NCI-H524 treated with DMSO at 0.1 percent for 48 hours (cell line): ENCODE measurements around the gene CCHCR1.
"Not testable (repeated sequence)": the region's sequence is repeated elsewhere in the genome, so short reads cannot be mapped to it uniquely, and the experiment has no call there.

Source experiments
- DNase-seq: peaks from one replicate; lab custom pipeline; 2025; lab: John Stamatoyannopoulos, UW

Gene CCHCR1

GRCh38 chr6:31157513-31158139, at the start of gene CCHCR1:
CCHCR1 (minus strand) TSS chr6:31157802; CDS start chr6:31157600, 202 bp downstream.
- no peak for DNase-seq

- DNase-seq: no peak
These were observed 48.0 kb upstream of the CCHCR1 start for GRCh38 chr6:31205638-31206037.

- DNase-seq: no peak
These were observed 47.1 kb upstream of the CCHCR1 start for GRCh38 chr6:31204751-31205145.

GRCh38 chr6:31203345-31203979, 45.9 kb upstream of the CCHCR1 start:
- no peak for DNase-seq

GRCh38 chr6:31202259-31203166, 44.9 kb upstream of the CCHCR1 start:
- no peak for DNase-seq

GRCh38 chr6:31199105-31199452, 41.5 kb upstream of the CCHCR1 start:
- DNase-seq: not testable (repeated sequence)

- DNase-seq: no peak
These were observed 40.1 kb upstream of the CCHCR1 start for GRCh38 chr6:31197559-31198305.

GRCh38 chr6:31196251-31197022, 38.8 kb upstream of the CCHCR1 start:
- DNase-seq: not testable (repeated sequence)

- DNase-seq: not testable (repeated sequence)
These were observed 37.8 kb upstream of the CCHCR1 start for GRCh38 chr6:31195308-31195979.

GRCh38 chr6:31194061-31194834, 36.6 kb upstream of the CCHCR1 start:
- DNase-seq: no peak

GRCh38 chr6:31193206-31193605, 35.6 kb upstream of the CCHCR1 start:
- no peak for DNase-seq

- DNase-seq: not testable (repeated sequence)
These were observed 35.0 kb upstream of the CCHCR1 start for GRCh38 chr6:31192431-31193105.

- DNase-seq: no peak
These were observed 32.9 kb upstream of the CCHCR1 start for GRCh38 chr6:31190488-31190887.

- not testable (repeated sequence) for DNase-seq
These were observed 31.6 kb upstream of the CCHCR1 start for GRCh38 chr6:31189223-31189622.

GRCh38 chr6:31187780-31188194, 30.2 kb upstream of the CCHCR1 start:
- DNase-seq: no peak

- DNase-seq: no peak
These were observed 28.6 kb upstream of the CCHCR1 start for GRCh38 chr6:31186052-31186734.

GRCh38 chr6:31185695-31186051, 28.1 kb upstream of the CCHCR1 start:
- DNase-seq: not testable (repeated sequence)

- not testable (repeated sequence) for DNase-seq
These were observed 26.3 kb upstream of the CCHCR1 start for GRCh38 chr6:31183859-31184258.

GRCh38 chr6:31183287-31183686, 25.7 kb upstream of the CCHCR1 start:
- DNase-seq: not testable (repeated sequence)
